Osteocyte (in vitro differentiated cells): ENCODE measurements around the gene GNAZ. TPM values are rescaled to one million over a fixed set of nuclear protein-coding genes. Genes with fewer than 3 reads are reported as not detected.

ENCODE experiments used
- DNase-seq: peaks from one replicate; pipeline ENCODE4 v3.0.0; 2021; ENCODE audit warnings: mixed read lengths; ENCODE audit not compliant: unreplicated experiment; ENCODE audit errors: extremely low spot score
- H3K27ac Mint-ChIP-seq: one replicate; pipeline ENCODE4 v1.8.0; 2021; ENCODE audit warnings: mild to moderate bottlenecking, mixed read lengths; ENCODE audit not compliant: unreplicated experiment
- H3K27me3 Mint-ChIP-seq: one replicate; pipeline ENCODE4 v1.8.0; 2021; ENCODE audit warnings: mixed read lengths; ENCODE audit not compliant: unreplicated experiment
- H3K36me3 Mint-ChIP-seq: one replicate; pipeline ENCODE4 v1.8.0; 2021; ENCODE audit warnings: mixed read lengths; ENCODE audit not compliant: unreplicated experiment
- H3K4me1 Mint-ChIP-seq: one replicate; pipeline ENCODE4 v1.8.0; 2021; ENCODE audit warnings: mixed read lengths; ENCODE audit not compliant: unreplicated experiment
- H3K4me3 Mint-ChIP-seq: one replicate; pipeline ENCODE4 v1.8.0; 2021; ENCODE audit warnings: mild to moderate bottlenecking, moderate library complexity, mixed read lengths; ENCODE audit not compliant: unreplicated experiment
- H3K9me3 Mint-ChIP-seq: one replicate; pipeline ENCODE4 v1.8.0; 2021; ENCODE audit warnings: mixed read lengths; ENCODE audit not compliant: unreplicated experiment
- total RNA-seq: library from RNA; stranded (reverse); gene quantifications from 2 replicates; pipeline ENCODE4 v1.2.1, GENCODE V29; 2021
- TF ChIP-seq, protein P1 (sequence below): fragments of 200-600 bp; sonication (generic); IDR thresholded peaks from 2 replicates; pipeline ENCODE4 v1.5.0; 2021; ENCODE audit warnings: antibody characterized with exemption, mild to moderate bottlenecking, moderate library complexity

The GNAZ gene
- total RNA-seq, 1 donor from 2014 or later = 2.9 TPM

DNA sequence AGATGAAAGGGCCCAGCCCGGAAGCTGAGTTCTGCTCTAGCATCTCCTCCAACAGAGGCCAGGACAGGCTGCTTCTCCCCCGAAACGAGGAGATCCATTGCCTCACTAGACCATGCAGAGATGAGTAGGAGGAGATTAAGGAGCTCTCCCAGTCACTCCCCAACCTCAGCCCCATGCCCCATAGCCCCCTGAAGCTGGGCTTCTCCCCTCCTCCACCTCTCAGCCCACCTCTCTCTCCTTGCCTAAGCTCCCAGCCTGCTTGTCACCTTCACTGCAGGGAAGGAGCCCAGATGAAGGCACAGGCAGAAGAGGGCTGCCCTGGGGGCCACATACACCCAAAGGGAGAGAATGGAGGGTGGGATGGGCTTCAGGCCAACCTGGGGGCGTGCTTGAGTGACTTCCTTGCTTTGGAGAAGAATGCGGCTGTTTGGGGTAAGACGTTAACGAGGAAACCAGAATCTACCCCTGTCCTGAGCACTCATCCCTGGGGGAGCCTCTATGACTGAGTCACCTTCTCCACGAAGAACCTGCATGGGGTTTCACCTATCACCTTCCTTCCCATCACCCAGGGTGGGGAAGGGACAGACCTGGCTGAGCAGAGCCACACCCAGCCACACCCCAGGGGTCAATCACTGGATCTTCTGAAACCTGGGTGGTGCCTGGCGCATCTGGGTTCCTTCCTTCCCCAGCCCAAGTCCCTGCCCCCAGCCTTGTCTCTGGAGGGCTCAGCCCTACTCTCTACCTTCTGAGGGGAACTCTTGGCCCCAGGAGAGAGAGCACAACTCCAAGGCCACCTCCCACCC lies 11.6 kb upstream of the GNAZ start:
- Mint-ChIP-seq H3K27me3 (peaks cover 22% of the 10 kb centered on the region), H3K9me3 (peaks cover 12% of the 10 kb centered on the region), H3K4me3 (no peak overlapping the region), H3K27ac (no peak overlapping the region), H3K36me3 (no peaks in the 10 kb centered on the region), H3K4me1 (no peaks in the 10 kb centered on the region)
- TF ChIP-seq, protein P1, sequence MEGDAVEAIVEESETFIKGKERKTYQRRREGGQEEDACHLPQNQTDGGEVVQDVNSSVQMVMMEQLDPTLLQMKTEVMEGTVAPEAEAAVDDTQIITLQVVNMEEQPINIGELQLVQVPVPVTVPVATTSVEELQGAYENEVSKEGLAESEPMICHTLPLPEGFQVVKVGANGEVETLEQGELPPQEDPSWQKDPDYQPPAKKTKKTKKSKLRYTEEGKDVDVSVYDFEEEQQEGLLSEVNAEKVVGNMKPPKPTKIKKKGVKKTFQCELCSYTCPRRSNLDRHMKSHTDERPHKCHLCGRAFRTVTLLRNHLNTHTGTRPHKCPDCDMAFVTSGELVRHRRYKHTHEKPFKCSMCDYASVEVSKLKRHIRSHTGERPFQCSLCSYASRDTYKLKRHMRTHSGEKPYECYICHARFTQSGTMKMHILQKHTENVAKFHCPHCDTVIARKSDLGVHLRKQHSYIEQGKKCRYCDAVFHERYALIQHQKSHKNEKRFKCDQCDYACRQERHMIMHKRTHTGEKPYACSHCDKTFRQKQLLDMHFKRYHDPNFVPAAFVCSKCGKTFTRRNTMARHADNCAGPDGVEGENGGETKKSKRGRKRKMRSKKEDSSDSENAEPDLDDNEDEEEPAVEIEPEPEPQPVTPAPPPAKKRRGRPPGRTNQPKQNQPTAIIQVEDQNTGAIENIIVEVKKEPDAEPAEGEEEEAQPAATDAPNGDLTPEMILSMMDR = no peak
- peak; percentile 76 for DNase-seq

DNA sequence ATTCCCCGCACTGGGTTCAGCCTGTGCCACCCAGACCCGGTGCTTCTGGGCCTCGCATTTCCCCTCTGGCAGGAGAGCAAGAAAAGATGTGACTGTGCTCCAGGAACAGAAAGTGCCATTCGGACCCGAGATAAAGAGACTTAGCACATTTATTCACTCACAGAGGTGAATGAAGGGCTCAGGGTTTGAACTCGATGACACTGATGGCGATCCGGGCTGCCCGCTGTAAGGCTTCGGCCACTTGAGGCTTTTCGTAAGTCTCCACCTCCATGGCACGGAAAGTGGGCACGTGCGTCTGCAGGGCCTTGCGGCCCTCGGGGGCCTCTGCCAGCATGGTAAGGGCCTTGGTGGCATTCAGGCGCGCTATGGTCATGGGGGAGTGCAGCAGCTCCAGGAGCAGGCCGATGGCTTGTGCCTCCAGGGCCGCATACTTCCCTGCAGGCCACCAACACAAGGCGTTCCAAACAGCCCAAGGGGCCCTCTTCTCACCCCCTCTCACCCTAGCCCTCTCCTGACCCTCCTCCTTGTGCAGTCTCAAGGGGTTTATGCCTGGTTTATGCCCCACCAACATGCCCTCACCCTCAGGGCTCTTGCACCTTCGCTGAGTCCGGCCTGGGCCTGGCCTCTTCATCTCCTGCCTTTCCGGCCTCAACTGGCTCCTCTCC lies 10.9 kb upstream of the GNAZ start:
- Mint-ChIP-seq H3K4me1 (no peaks in the 10 kb centered on the region), H3K27me3 (peaks cover 22% of the 10 kb centered on the region), H3K27ac (no peak overlapping the region), H3K36me3 (no peaks in the 10 kb centered on the region), H3K9me3 (peaks cover 12% of the 10 kb centered on the region), H3K4me3 (no peak overlapping the region)
- peak; percentile 71 for DNase-seq
- TF ChIP-seq, protein P1 = no peak

DNA sequence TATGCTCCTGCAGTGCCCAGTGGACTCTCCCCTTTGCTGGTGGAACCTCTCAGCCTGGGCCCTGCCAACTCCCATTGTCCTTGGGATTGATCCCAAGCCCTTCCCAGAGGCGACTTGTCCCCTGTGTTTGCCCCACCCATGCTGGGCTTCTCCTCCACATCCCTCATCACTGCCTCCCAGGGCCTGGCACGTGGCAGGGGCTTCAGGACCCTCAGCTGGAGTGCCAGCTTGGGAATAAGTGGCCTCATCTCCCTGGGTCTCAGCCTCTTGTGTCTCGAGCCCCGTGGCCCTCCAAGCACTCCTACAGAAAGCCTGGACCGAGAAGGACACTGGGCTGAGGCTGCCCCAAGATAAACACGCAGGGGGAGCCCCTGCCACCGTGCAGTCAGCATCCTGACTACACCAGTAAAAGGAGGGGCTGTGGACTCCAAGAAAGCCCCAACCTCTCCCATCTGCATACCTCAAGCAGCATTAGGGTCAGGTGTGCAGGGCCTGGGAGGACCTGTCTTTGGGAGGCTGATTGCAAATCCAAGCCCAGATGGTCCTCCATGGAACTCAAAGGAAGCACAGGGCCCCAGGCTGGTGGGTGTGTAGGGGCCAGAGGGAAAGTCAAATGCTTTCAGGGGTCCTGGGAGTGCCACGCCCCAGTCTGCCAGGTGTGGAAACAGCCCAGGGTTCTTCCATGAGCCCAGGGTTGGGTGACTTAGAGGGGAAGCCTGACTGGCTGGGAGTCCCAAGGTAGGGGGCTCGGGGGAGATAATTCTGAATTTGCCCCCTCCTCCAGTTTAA lies 9.5 kb upstream of the GNAZ start:
- H3K4me1 Mint-ChIP-seq = no peaks in the 10 kb centered on the region
- TF ChIP-seq, protein P1 = no peak

DNA sequence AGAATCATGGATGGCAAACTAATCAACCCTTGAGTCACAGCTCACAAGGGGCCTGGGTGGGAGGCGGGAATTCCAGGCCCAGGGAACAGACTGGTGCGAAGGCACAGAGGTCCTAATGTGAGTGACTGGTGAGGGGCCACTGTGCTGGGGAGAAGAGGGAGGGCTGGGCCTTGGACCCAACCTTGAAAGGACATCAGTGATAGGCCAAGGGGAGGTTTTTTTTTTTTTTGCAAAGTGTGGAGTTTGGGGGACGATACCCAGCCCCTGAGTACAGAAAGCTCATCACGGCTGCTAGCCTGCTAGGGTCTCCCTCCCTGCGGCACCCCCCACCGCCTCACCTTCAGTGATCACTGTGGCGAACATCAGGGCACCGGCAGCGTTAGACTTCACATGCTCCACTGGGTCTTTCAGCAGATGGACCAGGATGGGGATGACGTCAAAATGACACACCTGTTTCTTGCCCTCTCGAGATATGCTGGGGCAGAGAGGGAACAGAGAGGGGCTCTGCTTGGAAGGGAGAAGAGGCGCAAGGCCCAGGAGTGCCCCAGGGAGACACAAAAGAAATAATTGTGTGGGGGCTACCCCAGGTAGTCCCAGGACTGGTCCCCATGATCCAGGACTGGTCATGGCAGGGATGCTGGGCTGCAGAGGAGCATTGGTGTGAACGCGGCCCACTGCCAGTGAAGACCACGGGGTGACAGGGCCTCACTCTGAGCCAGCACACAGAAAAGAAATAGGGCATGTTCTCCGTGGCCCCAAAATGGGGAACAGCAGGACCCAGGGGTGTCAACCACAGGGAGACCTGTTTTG lies 8.6 kb upstream of the GNAZ start:
- Mint-ChIP-seq H3K27me3 (peaks cover 7% of the 10 kb centered on the region), H3K4me3 (no peak overlapping the region), H3K4me1 (no peaks in the 10 kb centered on the region), H3K9me3 (peaks cover 5% of the 10 kb centered on the region), H3K27ac (no peak overlapping the region), H3K36me3 (no peaks in the 10 kb centered on the region)
- TF ChIP-seq, protein P1 = no peak
- DNase-seq = peak; percentile 79

More for the DNA sequence above, 9.5 kb upstream of the GNAZ start:
- H3K9me3 Mint-ChIP-seq = peaks cover 8% of the 10 kb centered on the region
- H3K4me3 Mint-ChIP-seq = no peak overlapping the region
- no peak overlapping the region for H3K27ac Mint-ChIP-seq
- peak; percentile 70 for DNase-seq
- peaks cover 16% of the 10 kb centered on the region for H3K27me3 Mint-ChIP-seq
- no peaks in the 10 kb centered on the region for H3K36me3 Mint-ChIP-seq
